Hepatocyte (in vitro differentiated cells): ENCODE measurements around the gene MAN1C1. TPM values are rescaled to one million over a fixed set of nuclear protein-coding genes. Genes with fewer than 3 reads are reported as not detected.
A peak's percentile ranks its signal among the peaks of the same experiment; 100 is the strongest.

Experiments
- DNase-seq: peaks from one replicate; pipeline ENCODE4 v3.0.0-alpha.2; 2016; ENCODE audit warnings: low spot score
- H2AFZ ChIP-seq: fragments of 200-600 bp; sonication (generic); 2 replicates; pipeline ENCODE4 v1.6.0; 2016; ENCODE audit warnings: antibody characterized with exemption, mild to moderate bottlenecking
- H3K27ac ChIP-seq: fragments of 200-600 bp; sonication (generic); 2 replicates; pipeline ENCODE4 v1.5.1; 2016; ENCODE audit warnings: mild to moderate bottlenecking
- H3K27me3 ChIP-seq: fragments of 200-600 bp; sonication (generic); 2 replicates; pipeline ENCODE4 v1.6.1; 2016
- H3K36me3 ChIP-seq: fragments of 200-600 bp; sonication (generic); replicated peaks from 2 replicates; pipeline ENCODE4 v1.5.1; 2016; ENCODE audit warnings: low read depth; ENCODE audit not compliant: insufficient read depth
- H3K4me1 ChIP-seq: fragments of 200-600 bp; sonication (generic); 2 replicates; pipeline ENCODE4 v1.5.1; 2016; ENCODE audit warnings: mild to moderate bottlenecking, moderate library complexity; ENCODE audit not compliant: insufficient read depth
- H3K4me2 ChIP-seq: fragments of 200-600 bp; sonication (generic); 2 replicates; pipeline ENCODE4 v1.6.0; 2016
- H3K4me3 ChIP-seq: fragments of 200-600 bp; sonication (generic); 2 replicates; pipeline ENCODE4 v1.5.1; 2016; ENCODE audit warnings: mild to moderate bottlenecking
- H3K79me2 ChIP-seq: fragments of 200-600 bp; sonication (generic); 2 replicates; pipeline ENCODE4 v1.6.0; 2017; ENCODE audit warnings: mild to moderate bottlenecking
- H3K9me2 ChIP-seq: fragments of 200-600 bp; sonication (generic); replicated peaks from 2 replicates; pipeline ENCODE4 v1.6.0; 2017; ENCODE audit warnings: mild to moderate bottlenecking; ENCODE audit not compliant: insufficient read depth
- H3K9me3 ChIP-seq: fragments of 200-600 bp; sonication (generic); 2 replicates; pipeline ENCODE4 v1.5.1; 2016; ENCODE audit warnings: low read depth, mild to moderate bottlenecking
- H4K20me1 ChIP-seq: fragments of 200-600 bp; sonication (generic); 2 replicates; pipeline ENCODE4 v1.6.0; 2016; ENCODE audit warnings: mild to moderate bottlenecking; ENCODE audit not compliant: insufficient read depth, poor library complexity, severe bottlenecking
- EZH2 ChIP-seq: fragments of 200-600 bp; sonication (generic); IDR thresholded peaks from 2 replicates; pipeline ENCODE4 v1.6.1; 2016; ENCODE audit warnings: antibody characterized with exemption, mild to moderate bottlenecking, borderline replicate concordance
- EZH2phosphoT487 ChIP-seq: fragments of 200-600 bp; sonication (generic); IDR thresholded peaks from one replicate; pipeline ENCODE4 v1.6.1; 2018; ENCODE audit warnings: antibody characterized with exemption, mild to moderate bottlenecking, low read depth, moderate library complexity; ENCODE audit not compliant: unreplicated experiment, severe bottlenecking
- WGBS: methylation state at CpG from one replicate; pipeline ENCODE4 v1.1.6; 2016; ENCODE audit warnings: low lambda C conversion rate; ENCODE audit errors: missing lambda C conversion rate; 5-methylcytosine and 5-hydroxymethylcytosine counted together
- polyA plus RNA-seq: library from polyadenylated mRNA; unstranded; fragments of >200 nt; fragmentation: Nextera tagmentation; extraction: Ambion mirVana; gene quantifications from 2 replicates; pipeline ENCODE4 v1.2.1, GENCODE V29; 2016
- total RNA-seq: library from RNA; depleted of rRNA; stranded (reverse); fragments of >200 nt; gene quantifications from 2 replicates; pipeline ENCODE4 v1.2.3, GENCODE V29; 2014
- TF ChIP-seq, protein P1 (sequence below): fragments of 200-600 bp; sonication (generic); IDR thresholded peaks from 2 replicates; pipeline ENCODE4 v1.5.1; 2016; ENCODE audit warnings: antibody characterized with exemption, mild to moderate bottlenecking; ENCODE audit not compliant: poor library complexity

The MAN1C1 gene
- total and polyA plus RNA-seq, 2 experiments from 2014 or later: 20.6 to 29.3 TPM

DNA sequence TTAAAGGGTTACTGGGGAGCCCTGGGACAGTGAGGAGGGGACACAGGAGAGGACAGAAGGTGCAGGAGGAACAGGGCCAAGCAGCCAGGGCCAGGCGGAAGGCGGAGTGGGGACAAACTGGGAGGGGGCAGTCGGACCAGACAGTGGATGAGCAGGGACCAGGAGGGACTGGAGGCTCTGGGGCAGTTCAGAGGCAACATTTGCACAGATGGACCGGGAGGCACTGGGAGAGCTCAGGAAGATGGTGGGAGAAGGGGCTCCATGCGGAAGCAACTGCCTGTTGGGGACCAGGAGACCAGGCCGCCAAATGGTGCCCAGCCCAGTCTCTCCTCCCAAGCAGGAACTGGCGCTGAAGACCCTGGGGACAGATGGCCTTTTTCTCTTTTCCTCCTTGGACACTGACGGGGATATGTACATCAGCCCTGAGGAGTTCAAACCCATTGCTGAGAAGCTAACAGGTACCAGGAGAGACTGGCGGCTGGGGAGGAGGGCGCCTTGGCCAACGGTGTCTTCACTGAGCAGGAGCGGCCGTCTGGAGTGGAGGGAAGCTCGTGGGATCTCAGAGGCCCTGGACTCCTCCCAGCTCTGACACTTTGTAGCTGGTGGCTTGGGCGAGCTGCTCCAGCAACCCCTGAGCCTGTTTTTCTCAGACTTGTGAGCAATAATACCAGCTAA lies 184.2 kb downstream of the MAN1C1 start:
- Histone ChIP-seq H3K9me3 (no peaks in the 10 kb centered on the region), H3K79me2 (peaks cover 30% of the 10 kb centered on the region), H3K36me3 (no peaks in the 10 kb centered on the region), H3K27me3 (no peaks in the 10 kb centered on the region), H2AFZ (peak overlapping the region; percentile 71), H3K27ac (peak overlapping the region; percentile 16), H3K4me2 (peak overlapping the region; percentile 93), H3K9me2 (no peaks in the 10 kb centered on the region), H3K4me1 (peaks cover 25% of the 10 kb centered on the region), H4K20me1 (no peaks in the 10 kb centered on the region), H3K4me3 (peak overlapping the region; percentile 77)
- TF ChIP-seq EZH2 (no peak), EZH2phosphoT487 (no peak)
- TF ChIP-seq, protein P1, sequence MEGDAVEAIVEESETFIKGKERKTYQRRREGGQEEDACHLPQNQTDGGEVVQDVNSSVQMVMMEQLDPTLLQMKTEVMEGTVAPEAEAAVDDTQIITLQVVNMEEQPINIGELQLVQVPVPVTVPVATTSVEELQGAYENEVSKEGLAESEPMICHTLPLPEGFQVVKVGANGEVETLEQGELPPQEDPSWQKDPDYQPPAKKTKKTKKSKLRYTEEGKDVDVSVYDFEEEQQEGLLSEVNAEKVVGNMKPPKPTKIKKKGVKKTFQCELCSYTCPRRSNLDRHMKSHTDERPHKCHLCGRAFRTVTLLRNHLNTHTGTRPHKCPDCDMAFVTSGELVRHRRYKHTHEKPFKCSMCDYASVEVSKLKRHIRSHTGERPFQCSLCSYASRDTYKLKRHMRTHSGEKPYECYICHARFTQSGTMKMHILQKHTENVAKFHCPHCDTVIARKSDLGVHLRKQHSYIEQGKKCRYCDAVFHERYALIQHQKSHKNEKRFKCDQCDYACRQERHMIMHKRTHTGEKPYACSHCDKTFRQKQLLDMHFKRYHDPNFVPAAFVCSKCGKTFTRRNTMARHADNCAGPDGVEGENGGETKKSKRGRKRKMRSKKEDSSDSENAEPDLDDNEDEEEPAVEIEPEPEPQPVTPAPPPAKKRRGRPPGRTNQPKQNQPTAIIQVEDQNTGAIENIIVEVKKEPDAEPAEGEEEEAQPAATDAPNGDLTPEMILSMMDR: no peak
- DNase-seq: no peak
- 65% methylated on average over 15 of the region's 15 CpGs for WGBS

DNA sequence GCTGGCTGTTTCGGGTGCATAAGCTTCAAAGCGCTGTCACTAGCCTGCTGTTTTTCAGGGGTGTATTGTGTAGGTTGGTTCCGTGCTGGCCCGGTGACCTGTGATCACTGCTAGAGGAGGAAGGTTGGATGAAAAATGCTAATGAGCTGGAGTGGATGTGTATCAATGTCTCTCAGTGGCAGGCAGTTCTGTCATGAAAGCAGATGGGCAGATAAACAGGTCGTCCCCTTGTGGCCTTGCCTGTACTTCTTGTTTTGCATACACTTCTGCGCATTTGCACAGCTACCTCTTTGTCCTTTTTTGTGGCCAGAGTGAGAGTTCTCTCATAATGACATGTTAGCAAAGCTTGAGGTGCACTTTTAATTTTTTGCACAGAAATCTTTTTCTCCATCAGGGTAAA lies 186.3 kb downstream of the MAN1C1 start:
- WGBS: 70% methylated on average over 6 of the region's 6 CpGs
- Histone ChIP-seq H2AFZ (no peak overlapping the region), H3K9me2 (no peaks in the 10 kb centered on the region), H3K9me3 (no peaks in the 10 kb centered on the region), H3K27me3 (no peaks in the 10 kb centered on the region), H3K27ac (no peak overlapping the region), H3K79me2 (peaks cover 30% of the 10 kb centered on the region), H4K20me1 (no peaks in the 10 kb centered on the region), H3K4me3 (no peak overlapping the region), H3K4me2 (peak overlapping the region; percentile 42), H3K36me3 (no peaks in the 10 kb centered on the region), H3K4me1 (peaks cover 20% of the 10 kb centered on the region)
- TF ChIP-seq, protein P1: no peak
- TF ChIP-seq EZH2phosphoT487: no peak
- no peak for TF ChIP-seq EZH2
- DNase-seq: no peak

DNA sequence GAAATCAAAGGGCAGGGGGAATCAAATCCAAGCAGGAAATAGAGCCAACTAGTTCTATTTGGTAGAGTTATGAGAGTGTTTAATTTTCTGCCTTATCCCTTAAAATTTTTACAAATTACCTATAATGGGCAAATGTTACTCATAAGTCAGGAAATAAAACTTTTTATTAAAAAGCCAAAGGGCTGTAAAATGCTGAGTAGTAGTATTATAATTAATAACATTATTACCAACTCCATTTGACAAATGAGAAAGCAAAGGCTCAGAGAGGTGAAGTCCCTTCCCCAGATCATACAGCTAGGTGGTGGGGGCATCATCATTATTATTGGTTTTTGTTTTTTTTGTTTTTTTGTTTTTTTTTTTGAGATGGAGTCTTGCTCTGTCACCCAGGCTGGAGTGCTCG lies 186.8 kb downstream of the MAN1C1 start:
- no peaks in the 10 kb centered on the region for H3K9me3 ChIP-seq
- H3K4me3 ChIP-seq: no peak overlapping the region
- no peaks in the 10 kb centered on the region for H3K36me3 ChIP-seq

More for the DNA sequence above, 186.8 kb downstream of the MAN1C1 start:
- Histone ChIP-seq H3K27ac (no peak overlapping the region), H3K4me2 (peak overlapping the region; percentile 42), H3K79me2 (peaks cover 30% of the 10 kb centered on the region), H2AFZ (no peak overlapping the region), H3K27me3 (no peaks in the 10 kb centered on the region), H3K4me1 (peaks cover 20% of the 10 kb centered on the region), H3K9me2 (no peaks in the 10 kb centered on the region), H4K20me1 (no peaks in the 10 kb centered on the region)
- DNase-seq: no peak
- 91% methylated on average over 1 of the region's 1 CpG for WGBS
- no peak for TF ChIP-seq EZH2phosphoT487
- no peak for TF ChIP-seq EZH2
- TF ChIP-seq, protein P1: no peak
